Fibroblast of skin of right biceps (primary cell): ENCODE results near the gene NOS1AP.
"Not testable (repeated sequence)": the region's sequence is repeated elsewhere in the genome, so short reads cannot be mapped to it uniquely, and the experiment has no call there.

Experiments used
- DNase-seq: peaks from one replicate; pipeline ENCODE4 v3.0.0-alpha.2; 2013

NOS1AP gene

GRCh38 chr1:162172311-162173102, 103.0 kb downstream of the NOS1AP start:
- DNase-seq: no peak

- DNase-seq: not testable (repeated sequence)
These were observed 104.1 kb downstream of the NOS1AP start for GRCh38 chr1:162173607-162174006.

- not testable (repeated sequence) for DNase-seq
These were observed 104.5 kb downstream of the NOS1AP start for GRCh38 chr1:162174027-162174426.

GRCh38 chr1:162175379-162176081, 106.0 kb downstream of the NOS1AP start:
- no peak for DNase-seq

- DNase-seq: no peak
These were observed 107.6 kb downstream of the NOS1AP start for GRCh38 chr1:162177126-162177525.

GRCh38 chr1:162178432-162178831, 108.9 kb downstream of the NOS1AP start:
- DNase-seq: no peak

GRCh38 chr1:162179121-162179520, 109.6 kb downstream of the NOS1AP start:
- DNase-seq: no peak

- DNase-seq: no peak
These were observed 111.3 kb downstream of the NOS1AP start for GRCh38 chr1:162180813-162181212.

GRCh38 chr1:162182090-162182489, 112.6 kb downstream of the NOS1AP start:
- DNase-seq: no peak

- DNase-seq: peak; percentile 35
These were observed 116.0 kb downstream of the NOS1AP start for GRCh38 chr1:162185314-162186025.

GRCh38 chr1:162186026-162186374, 116.5 kb downstream of the NOS1AP start:
- no peak for DNase-seq

- no peak for DNase-seq
These were observed 116.9 kb downstream of the NOS1AP start for GRCh38 chr1:162186406-162186805.

GRCh38 chr1:162187687-162188276, 118.3 kb downstream of the NOS1AP start:
- DNase-seq: no peak

GRCh38 chr1:162189345-162189744, 119.9 kb downstream of the NOS1AP start:
- no peak for DNase-seq

GRCh38 chr1:162191396-162192305, 122.2 kb downstream of the NOS1AP start:
- no peak for DNase-seq

GRCh38 chr1:162192306-162192678, 122.8 kb downstream of the NOS1AP start:
- no peak for DNase-seq

- DNase-seq: no peak
These were observed 123.3 kb downstream of the NOS1AP start for GRCh38 chr1:162192763-162193162.

- DNase-seq: no peak
These were observed 123.7 kb downstream of the NOS1AP start for GRCh38 chr1:162193221-162193620.

- no peak for DNase-seq
These were observed 124.3 kb downstream of the NOS1AP start for GRCh38 chr1:162193815-162194214.

GRCh38 chr1:162195567-162195966, 126.1 kb downstream of the NOS1AP start:
- no peak for DNase-seq

GRCh38 chr1:162196387-162196786, 126.9 kb downstream of the NOS1AP start:
- no peak for DNase-seq

- DNase-seq: no peak
These were observed 127.6 kb downstream of the NOS1AP start for GRCh38 chr1:162197041-162197531.
